Activated CD4-positive, alpha-beta T cell treated with anti-CD3 and anti-CD28 coated beads for 4 hours (primary cell): ENCODE results near the gene SPTLC3.

Source experiments
- DNase-seq, 2 donors: peaks; one replicate each; pipeline ENCODE4 v3.0.0-alpha.2; 2020

The SPTLC3 gene

DNA sequence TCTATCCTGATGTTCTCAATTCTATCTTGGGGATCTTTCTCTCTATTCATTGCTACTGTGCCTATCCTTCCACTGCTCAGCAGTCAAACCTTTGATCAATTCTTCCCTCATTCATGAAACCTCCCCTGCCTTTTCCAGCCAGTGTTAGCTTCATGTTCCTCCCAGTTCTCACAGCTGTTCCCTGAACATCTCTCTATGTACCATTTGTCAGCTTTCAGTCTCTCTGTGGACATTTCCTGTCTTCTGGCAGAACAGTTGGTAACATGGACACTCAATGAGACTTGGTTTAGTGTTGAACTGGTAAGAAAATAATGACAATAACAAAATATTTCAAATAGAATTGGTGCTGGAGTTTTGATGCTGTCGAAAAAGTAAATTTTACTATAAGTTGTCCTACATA is 26.2 kb downstream of the SPTLC3 start:
- DNase-seq, result no peak

DNA sequence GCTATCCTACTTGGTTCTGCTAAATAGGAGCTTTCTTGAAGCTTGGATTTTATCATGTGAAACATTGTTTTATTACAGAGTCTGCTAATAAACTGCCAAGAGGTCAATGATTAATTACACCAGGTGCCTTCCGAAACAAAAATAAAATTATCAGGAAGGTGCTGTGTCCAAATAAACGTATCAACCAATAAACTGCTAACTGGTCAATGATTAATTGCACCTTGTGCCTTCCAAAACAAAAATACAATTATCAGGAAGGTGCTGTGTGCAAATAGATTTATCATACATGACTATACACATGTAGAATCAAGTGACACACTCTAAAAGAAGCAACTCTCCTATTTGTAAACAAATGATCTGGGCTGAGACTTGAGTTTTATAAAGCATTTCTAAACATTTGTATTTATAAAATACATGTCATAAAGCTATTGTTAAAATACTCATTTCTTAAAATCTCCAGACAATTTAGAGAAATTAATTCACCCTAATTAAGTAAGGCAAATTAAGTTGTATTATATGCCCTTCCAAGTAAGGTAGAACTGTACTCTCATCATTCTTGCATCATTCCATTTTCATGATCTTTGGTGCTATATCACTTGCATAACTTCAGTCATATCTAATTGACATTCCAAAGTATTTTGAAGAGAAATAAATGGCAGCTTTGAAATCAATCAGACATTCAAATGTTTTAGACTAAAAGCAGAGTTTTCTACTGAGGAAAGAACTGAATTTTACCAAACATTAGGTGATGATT is 26.8 kb downstream of the SPTLC3 start:
- no peak for DNase-seq

DNA sequence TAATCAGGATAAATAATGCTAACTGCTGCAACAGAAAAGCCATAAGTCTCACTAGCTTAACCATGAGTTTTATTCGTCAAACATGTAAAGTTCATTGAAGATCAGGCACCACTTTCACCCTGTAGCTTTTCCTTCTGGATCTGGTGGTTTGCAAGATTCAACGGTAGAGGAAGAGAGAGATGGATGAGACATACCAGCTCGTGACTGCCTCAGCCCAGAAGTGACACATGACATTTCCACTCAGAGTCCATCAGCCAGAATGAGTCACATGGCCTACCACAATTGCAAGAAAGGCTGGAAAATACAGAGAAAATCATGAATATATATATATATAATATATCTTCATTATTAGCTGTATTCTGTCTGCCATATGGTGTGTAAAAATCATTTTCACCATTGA is 29.0 kb downstream of the SPTLC3 start:
- DNase-seq, result no peak

DNA sequence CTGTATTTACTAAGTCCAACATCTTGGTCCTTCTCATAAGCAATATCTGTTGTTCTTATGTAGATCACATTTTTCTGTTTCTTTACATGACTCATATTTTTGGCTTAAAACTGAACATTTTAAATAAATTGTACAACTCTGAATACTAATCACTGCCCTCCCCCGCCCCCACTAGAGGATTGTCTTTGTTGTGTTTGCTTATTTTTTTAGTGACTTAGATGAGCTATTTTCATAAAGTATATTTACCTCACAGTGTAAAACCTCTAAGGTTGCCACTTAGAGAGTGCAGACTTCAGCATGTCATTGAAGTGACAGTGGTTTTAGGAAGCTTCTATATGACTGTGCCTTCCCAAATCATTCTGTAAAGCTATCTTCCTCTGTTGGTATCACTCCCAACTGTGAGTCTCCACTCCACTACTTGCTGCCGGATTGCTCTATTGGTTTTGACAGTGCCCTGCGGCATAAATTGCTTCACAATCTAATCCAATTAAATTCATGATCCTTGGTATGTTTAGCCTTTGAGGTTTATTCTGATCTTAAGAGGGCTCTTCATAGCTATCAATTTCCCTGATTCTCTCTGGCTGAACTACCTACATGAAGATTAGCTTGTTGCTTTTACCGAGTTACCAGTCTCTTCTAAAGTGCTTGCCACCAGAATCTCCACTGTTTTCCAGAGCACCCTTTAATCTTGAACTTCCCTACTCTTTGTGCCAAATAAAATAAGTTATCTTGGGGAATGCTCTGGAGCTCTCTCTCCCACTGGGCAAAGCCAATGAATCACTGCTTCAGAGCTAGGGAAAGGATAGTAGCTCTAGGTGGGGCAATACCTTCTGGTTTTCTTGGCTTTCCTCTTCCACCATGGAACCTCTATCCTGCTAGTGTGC is 33.0 kb downstream of the SPTLC3 start:
- DNase-seq, result no peak

DNA sequence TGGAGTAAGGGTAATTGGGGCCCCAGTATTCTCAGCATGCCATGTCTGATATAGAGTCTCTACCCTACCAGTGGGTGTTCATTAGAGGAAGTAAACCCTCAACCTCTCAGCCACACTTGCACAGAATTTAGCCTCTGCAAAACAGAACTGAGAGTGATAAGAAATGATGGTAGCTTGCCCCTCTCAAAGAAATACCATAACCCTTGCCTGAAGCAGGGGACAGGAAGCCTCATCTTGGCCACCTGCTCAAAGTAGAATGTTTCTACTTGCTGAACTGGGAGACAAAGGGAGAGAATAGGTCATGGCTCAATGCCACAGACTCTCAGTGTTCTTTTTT is 33.7 kb downstream of the SPTLC3 start:
- DNase-seq, result no peak

DNA sequence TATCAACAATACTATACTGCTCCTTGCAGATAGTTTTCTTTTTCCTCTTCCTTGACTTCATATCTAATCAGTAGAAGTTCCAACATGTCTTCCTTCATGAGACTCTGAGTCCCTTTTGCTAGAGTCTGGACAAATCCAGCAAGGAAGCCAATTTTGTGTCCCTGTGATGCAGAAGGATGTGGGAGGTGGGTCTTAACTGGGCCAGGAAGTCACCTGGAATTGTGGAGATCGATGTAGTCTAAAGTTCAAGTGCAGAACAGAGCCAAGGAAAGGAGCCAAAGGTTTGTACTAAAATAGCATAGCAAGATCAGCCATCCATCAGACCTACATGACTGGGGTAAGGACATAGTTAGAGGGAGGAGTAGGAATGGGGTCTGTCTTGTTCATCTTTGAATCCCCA is 37.6 kb downstream of the SPTLC3 start:
- no peak for DNase-seq

DNA sequence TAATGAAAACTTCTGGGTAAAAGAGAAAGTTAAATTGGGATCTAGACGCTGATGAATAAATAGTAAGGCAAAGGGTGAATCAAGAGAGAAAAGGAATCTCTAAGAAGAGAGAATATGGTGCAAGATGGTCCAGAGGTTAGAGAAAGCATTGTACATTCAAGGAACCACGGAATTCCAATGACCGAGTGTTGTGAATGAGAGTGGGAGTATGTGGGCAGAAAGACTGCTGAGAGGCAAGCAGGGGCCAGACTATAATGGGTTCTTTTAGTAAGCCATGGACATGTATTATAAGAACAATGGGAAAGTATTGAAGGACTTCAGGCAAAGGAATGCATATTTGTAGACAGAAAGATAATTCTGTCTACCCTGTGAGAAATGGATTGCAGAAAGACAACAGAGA is 45.2 kb downstream of the SPTLC3 start:
- no peak for DNase-seq

DNA sequence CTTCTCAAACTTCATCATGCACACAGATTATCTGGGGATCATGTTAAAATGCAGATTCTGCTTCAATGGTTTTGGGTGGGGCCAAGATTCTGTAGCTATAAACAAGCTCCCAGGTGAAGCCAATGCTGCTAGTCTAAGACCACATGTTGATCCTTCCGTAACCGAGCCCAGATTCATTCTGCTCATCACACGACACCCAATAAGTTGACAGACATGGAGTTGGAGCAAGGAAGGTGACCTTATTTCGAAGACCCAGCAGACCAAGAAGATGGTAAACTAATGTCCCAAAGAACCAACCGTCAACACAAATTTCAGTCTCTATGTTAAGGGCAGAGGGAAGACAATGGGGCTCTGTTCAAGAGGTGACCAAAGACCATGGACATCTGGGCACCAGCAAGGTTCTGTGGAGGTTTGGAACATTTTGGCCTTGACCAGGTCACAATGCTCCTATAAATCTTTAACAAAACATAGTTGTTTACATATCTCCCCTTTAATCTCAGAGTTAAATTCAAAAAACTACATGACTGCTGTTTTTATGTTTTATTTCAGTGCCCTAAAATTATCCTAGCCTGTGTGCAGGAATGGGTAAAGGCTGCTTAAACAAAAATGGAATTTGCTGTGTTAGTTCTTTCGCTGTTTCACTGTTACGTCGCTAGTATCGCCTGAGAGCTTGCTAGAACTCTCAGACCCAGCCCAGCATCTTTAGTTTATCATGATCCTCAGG is 50.1 kb downstream of the SPTLC3 start:
- no peak for DNase-seq

DNA sequence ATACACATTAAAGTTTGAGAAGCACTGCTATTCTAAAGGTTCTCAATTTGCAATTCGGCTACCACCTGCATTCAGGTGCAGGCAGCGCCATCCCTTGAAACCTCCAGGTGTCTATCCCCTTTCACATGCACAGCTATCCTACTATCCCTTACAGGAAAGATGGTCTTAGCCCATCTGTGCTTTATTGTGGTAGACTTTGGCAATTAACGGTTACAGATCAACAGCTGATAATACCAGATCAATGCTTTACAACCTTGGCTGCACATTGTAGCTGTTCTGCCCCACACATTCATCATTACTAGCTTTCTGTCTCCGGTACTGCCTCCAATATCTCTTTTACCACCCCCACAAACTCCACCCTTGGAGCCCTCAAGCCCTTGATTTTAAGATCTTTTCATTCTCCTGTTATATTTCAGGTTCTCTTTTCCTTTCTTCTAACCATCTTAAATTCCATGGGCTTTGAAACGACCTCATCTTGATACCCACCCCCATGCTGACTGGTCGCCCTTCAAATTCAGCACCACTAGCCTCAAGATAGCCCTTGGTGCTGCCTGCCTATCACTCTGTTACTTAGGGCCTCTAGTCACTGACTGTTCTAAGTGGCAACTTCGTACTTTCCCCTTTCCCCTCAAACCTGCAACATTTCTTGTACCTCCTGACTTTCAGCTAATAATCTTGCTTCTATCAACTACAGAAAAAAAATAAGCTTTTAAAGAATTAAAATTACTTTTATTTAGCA is 50.8 kb downstream of the SPTLC3 start:
- DNase-seq, result no peak

DNA sequence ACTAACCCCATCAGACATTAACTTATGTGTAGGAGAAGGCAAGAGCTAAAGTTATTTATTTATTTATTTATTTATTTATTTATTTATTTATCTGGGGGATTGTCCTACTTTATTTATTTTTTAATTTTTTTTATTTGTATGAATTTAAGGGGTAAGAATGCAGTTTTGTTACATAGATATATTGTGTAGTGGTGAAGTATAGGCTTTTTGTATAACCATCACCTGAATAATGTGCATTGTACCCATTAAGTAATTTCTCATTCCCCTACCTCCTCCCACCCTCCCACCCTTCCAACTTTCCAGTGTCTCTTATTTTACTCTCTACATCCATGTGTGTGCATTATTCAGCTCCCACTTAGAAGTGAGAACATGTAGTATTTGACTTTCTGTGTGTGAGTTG is 51.6 kb downstream of the SPTLC3 start:
- DNase-seq, result no peak

DNA sequence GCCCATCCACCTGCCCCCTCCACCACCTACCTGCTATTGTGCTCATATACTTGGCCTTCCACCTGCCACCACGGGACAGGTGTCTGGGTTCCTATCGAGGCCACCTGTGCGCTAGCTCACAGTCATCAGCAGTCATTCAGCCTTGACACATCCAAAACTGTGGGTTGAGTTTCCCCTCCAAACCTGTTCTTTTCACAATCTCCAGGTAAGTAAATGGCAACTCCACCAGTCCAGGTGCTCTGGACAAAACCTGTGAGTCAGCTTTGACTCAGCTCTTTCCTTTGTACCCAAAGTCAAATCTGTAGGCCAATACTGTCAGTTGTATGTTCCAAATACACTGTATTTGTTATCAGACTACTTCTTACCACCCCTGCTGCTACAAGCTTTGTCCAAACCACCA is 52.6 kb downstream of the SPTLC3 start:
- no peak for DNase-seq

DNA sequence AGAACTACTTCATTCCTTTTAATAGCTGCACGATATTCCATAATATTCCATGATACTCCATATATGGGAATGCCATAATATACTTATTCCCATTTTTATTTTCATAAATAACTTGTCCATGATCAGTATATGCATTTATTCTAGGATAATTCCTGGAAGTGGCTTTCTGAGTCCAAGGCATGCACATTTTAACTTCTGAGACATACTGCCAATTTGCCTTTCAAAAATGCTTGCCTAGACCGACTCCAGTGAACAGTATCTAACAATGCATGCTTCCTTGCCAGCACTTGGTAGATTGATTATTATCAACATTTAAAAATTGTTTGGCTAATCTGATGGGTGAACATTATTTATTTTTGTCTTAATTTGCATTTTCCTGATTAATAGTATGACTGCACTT is 54.0 kb downstream of the SPTLC3 start:
- DNase-seq, result no peak

DNA sequence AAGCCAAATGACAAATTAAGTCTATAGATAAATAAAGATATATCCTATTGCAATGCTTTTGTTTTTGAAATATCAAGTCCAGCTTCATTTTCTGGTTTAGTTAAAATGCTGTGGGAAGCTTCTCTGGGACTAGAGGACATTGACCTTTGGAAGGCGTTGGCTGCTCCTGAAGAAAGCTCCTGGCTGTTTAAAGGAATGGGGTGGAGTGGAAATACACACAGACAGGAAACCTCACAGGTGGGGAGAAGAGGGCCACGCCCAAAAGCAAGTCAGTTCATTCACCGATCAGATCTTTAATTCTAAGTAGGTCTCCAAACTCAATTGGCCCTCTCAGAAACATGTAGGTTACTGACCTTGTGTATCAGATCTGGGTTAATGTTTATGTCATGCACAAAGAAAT is 59.6 kb downstream of the SPTLC3 start:
- DNase-seq, result no peak

DNA sequence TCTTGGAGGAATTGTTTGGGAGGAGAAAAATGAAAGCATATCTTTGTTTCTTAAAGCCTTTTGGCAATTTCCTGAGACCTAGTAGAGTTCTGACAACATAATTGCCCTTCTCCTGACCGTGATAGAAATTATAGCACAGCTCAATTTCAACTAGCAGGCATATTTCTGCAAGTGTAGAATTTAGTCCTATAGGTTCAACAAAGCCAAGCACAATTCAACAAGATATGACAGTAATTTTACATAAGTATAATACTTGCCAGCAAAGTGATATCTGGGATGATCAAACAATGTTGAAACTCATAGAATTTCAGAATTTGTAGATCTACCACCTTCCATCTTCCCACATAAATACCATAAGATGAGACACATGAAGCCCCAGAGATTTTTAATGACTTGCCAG is 73.1 kb downstream of the SPTLC3 start:
- DNase-seq, result no peak

DNA sequence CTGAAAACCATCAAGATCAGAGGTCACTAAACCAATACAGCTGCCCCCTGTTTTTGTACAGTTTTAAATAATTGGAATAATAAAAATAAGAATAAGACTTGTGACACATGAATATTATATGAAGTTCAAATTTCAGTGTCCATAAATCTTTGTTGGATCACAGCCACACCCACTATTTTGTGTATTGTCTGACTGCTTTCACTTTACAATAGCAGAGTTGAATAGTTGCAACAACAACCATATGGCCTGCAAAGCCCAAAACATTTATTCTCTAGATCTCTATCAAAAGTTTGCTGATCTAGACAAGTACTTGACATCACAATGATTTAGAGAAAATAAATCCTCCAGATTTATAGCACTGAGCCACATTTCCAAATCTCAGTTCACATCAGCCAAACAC is 73.6 kb downstream of the SPTLC3 start:
- DNase-seq, result no peak

DNA sequence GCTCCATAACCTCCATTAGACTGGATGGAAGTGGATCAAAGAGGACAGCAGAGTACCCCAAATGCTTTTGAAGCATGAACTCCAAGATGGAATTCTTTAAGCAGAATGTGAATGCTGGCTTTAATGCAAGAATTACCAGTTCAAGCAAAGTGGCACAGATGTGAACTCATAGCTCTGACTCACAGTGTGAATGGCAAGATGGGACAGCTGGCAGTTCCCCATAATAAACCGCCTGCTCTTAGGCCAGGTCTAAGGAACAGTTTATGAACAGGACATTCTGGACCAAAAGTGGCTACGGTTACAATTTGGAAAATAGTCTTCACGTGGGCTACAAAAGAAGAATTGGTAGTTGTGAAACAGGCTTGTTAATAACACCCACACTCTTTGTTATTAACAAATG is 76.5 kb downstream of the SPTLC3 start:
- no peak for DNase-seq

DNA sequence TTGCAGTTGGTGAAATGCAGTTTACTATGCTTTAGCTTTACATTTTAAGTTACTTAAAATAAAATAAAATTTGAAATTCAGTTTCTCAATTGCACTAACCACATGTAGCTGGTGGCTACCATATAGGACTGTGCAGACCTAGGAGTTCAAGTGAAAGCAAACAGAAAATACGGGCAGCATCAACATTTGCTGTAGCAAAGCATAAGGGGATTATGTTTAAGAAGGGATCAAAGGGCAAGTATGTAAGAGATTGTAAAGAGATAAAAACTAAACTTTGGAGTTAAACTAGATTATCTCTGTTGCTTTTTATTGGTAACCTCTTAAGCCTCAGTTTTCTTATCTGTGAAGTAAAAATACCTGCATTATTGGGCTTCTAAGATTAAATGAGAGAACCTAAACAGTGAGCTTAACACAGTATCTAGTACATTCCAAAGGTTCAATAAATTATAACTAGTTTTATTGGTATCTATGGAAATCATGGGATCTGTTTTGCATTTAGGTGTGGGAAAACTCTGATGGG is 81.2 kb downstream of the SPTLC3 start:
- no peak for DNase-seq

DNA sequence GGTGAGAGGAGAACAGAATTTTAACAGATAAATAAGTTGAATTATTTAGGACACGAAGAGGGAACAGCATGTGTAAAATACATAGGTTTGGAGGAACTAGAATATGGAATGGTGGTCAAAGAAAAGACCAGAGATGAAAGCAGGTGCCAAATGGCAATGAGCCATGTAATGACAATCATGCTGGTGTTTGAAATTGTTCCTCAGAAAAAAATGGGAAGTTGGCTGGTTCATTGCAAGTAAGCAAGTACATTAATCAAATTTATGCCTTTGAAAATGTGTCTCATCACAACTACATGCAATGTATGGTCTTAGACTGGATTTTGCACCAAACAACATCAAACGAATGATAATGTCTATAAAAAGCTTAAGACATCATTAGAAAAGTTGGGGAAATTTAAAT is 83.3 kb downstream of the SPTLC3 start:
- DNase-seq, result no peak

DNA sequence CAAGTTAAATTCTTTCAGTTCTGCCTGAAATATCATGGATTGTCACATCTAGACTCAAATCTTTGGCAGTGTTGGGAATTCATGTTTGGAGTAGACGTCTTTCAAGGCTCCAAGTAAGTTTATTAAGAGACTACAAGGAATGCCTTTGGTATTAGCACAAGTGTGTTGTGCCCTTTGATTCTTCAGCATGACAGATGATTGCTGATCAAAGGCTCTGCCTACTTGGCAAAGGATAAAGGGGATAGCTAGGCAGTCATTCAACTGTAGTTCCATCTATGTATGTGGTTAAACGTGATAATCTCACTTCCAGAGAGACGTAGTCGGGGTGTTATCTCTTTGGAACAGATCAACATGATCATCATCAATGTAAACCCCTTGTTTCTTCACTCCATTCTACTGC is 86.2 kb downstream of the SPTLC3 start:
- DNase-seq, result no peak

DNA sequence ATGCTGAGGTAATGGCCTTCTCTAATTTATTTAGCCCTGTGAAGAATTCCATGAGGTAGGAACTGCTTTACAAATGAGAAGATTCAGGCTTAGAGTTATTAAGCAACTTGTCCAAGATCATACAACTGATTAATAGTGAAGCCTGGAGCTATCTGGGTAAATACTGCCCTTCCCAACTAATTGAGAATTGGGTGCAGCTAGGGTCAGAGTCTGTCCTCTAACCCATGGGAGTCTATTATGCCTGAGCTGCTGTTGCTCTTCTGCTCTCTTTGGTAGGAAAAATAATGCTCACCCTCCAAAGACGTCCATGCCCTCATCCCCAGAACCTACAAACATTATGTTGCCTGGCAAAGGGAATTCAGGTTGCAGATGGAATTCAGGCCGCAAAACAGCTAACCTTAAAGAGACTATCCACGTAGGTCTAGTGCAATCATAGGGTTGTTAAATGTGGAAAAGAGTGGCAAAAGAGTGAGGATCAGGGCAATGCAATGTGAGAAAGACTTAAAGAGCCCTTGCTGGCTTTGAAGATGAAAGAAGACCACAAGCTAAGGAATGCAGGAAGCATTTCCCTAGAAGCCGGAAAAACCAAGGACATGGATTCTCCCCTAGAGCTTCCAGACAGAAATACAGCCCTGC is 90.1 kb downstream of the SPTLC3 start:
- DNase-seq, result no peak

DNA sequence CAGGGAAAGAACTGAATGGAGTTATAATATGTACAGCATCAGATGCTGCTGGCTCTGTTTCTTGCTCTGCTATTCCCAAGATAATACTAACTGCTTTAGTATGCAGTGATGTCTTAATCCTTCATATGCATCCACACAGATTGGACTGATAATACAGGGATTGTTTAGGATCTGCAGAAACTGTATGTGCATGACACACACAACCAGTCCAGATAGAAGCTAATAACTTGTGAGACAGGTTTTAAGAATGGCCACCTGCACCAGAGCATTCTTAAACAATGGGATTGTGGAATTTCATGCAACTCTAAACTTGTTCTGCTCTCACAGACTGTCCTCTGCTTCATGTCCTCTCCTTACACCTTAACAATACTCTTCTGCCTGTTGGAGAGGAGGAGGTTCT is 90.9 kb downstream of the SPTLC3 start:
- no peak for DNase-seq

DNA sequence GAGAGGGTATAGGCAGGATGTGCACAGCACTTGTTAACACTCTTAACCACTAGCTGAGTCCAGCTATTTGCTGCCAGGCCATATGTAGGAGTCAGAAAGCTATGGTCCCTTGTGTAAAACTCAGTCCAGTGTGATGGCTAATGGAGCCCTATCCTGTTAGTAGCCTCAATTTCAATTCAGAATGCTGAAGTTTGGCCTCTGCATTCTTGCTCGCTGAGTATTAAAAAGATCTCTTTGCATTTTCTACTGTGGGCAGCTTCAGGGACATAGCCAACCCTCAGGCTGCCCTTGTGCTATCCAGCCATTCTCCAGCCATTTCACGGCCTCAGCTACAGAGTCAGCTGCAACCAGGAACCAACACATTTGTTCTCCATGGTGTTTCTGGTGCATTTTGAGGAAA is 92.5 kb downstream of the SPTLC3 start:
- DNase-seq, result no peak

DNA sequence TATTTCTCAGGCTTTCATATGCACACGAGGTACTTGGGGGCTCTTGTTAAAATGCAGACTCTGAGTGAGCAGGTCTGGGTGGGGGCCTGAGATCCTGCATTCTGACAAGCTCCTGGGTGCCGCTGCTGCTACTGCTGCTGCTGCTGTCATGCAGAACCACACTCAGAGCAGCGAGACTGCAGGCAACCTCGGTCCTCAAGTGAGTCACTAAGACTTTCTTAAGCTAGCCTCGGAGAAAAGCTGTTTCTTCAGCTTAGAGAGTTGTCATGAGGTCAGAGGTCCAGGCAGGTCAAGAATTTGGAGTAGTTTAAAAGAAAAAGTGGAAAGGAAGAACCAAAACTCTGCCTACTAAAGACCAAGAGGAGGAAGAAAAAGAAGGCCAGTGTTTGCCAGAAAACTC is 92.9 kb downstream of the SPTLC3 start:
- DNase-seq, result no peak
